PC-9 (cell line): ENCODE data around the gene TNRC6C. TPM values are rescaled to one million over a fixed set of nuclear protein-coding genes. Genes with fewer than 3 reads are reported as not detected.
"Not testable (repeated sequence)": the region's sequence is repeated elsewhere in the genome, so short reads cannot be mapped to it uniquely, and the experiment has no call there.

Source experiments
- BruUV-seq: library from RNA; stranded (reverse); fragments of 400-500 nt; replicated peaks from 2 replicates; lab custom pipeline; 2021; lab: Mats Ljungman, UMichigan
- CTCF ChIA-PET: fragments of 300-600 bp; sonication (Branson Sonifier 250); formaldehyde crosslinking; loops from one replicate; lab custom pipeline; 2022; ENCODE audit warnings: antibody characterized with exemption; lab: Charles Lee
- POLR2A ChIA-PET: fragments of 300-600 bp; sonication (Branson Sonifier 250); formaldehyde crosslinking; loops from one replicate; lab custom pipeline; 2022; ENCODE audit warnings: antibody characterized with exemption; ENCODE audit not compliant: unreplicated experiment; lab: Charles Lee
- DNase-seq, 2 experiments: peaks; one replicate each; pipeline versions ENCODE4 v3.0.0 to v3.0.0-alpha.2; 2015 to 2022; ENCODE audit warnings: mixed read lengths in 1 of 2
- H2AFZ ChIP-seq: fragments of 200-600 bp; sonication (generic); 2 replicates; pipeline ENCODE4 v1.8.1; 2017; ENCODE audit warnings: antibody characterized with exemption
- H3F3A ChIP-seq: fragments of 200-600 bp; sonication (generic); 2 replicates; pipeline ENCODE4 v1.8.1; 2017; ENCODE audit warnings: antibody characterized with exemption, mild to moderate bottlenecking, low read depth; ENCODE audit not compliant: insufficient read depth
- H3K27ac ChIP-seq: fragments of 200-600 bp; sonication (generic); 2 replicates; pipeline ENCODE4 v1.6.1; 2016; ENCODE audit warnings: mixed run types
- H3K27me3 ChIP-seq: fragments of 200-600 bp; sonication (generic); 2 replicates; pipeline ENCODE4 v1.6.1; 2016; ENCODE audit warnings: low read depth, mixed run types; ENCODE audit not compliant: insufficient read depth
- H3K36me3 ChIP-seq: fragments of 200-600 bp; sonication (generic); 2 replicates; pipeline ENCODE4 v1.6.1; 2016; ENCODE audit warnings: low read depth, mixed run types
- H3K4me1 ChIP-seq: fragments of 200-600 bp; sonication (generic); replicated peaks from 2 replicates; pipeline ENCODE4 v1.6.1; 2016; ENCODE audit warnings: mixed run types; ENCODE audit not compliant: insufficient read depth
- H3K4me2 ChIP-seq: fragments of 200-600 bp; sonication (generic); 2 replicates; pipeline ENCODE4 v1.6.1; 2017; ENCODE audit warnings: mixed run types
- H3K4me3 ChIP-seq: fragments of 200-600 bp; sonication (generic); 2 replicates; pipeline ENCODE4 v1.6.1; 2016; ENCODE audit warnings: mixed run types
- H3K79me2 ChIP-seq: fragments of 200-600 bp; sonication (generic); 2 replicates; pipeline ENCODE4 v1.6.1; 2017; ENCODE audit warnings: low read depth, mixed run types
- H3K9me2 ChIP-seq: fragments of 200-600 bp; sonication (generic); 2 replicates; pipeline ENCODE4 v1.8.1; 2017; ENCODE audit warnings: mild to moderate bottlenecking; ENCODE audit not compliant: insufficient read depth
- H3K9me3 ChIP-seq: fragments of 200-600 bp; sonication (generic); 2 replicates; pipeline ENCODE4 v1.8.1; 2016; ENCODE audit warnings: low read depth; ENCODE audit not compliant: insufficient read depth
- H4K20me1 ChIP-seq: fragments of 200-600 bp; sonication (generic); 2 replicates; pipeline ENCODE4 v1.8.1; 2017; ENCODE audit not compliant: insufficient read depth
- CTCF ChIP-seq: fragments of 200-600 bp; sonication (generic); conservative IDR thresholded peaks from 2 replicates; pipeline ENCODE4 v1.6.1; 2017; ENCODE audit warnings: mixed run types, antibody characterized with exemption, mild to moderate bottlenecking, moderate library complexity
- EZH2 ChIP-seq: fragments of 200-600 bp; sonication (generic); IDR thresholded peaks from 2 replicates; pipeline ENCODE4 v1.8.0; 2017; ENCODE audit warnings: antibody characterized with exemption, low read depth
- intact Hi-C: fragments of 100-400 bp; cut with micrococcal nuclease; formaldehyde crosslinking; loops from one replicate; pipeline ENCODE4 v1.10.0; 2022; ENCODE audit not compliant: unreplicated experiment
- total RNA-seq: library from RNA; stranded (reverse); gene quantifications from 2 replicates; pipeline ENCODE4 v1.2.3, GENCODE V29; 2021

TNRC6C gene
- total RNA-seq, 1 experiment from 2014 or later = 0.37 TPM

- no peak overlapping the region for H3K27ac ChIP-seq
- no peak for TF ChIP-seq EZH2
- no peak for TF ChIP-seq CTCF
- H3K9me2 ChIP-seq = no peaks in the 10 kb centered on the region
- no peak overlapping the region for H2AFZ ChIP-seq
- no peak for DNase-seq
- intact Hi-C loops = no loop called here
- H3K79me2 ChIP-seq = no peaks in the 10 kb centered on the region
- H3K4me3 ChIP-seq = no peak overlapping the region
- H4K20me1 ChIP-seq = no peaks in the 10 kb centered on the region
- peaks cover 26% of the 10 kb centered on the region; the same call in 1 of the 2 replicates for H3F3A ChIP-seq
- CTCF ChIA-PET = no interaction called here
- no TSS peak for BruUV-seq
- POLR2A ChIA-PET = interaction anchor here (0.6 to 0.7 kb wide), 2 partner anchors 51 to 1572 kb away, joined by 4 to 7 read pairs; partner anchors contain the start of genes AFMID and TK1
- no peaks in the 10 kb centered on the region for H3K9me3 ChIP-seq
- no peaks in the 10 kb centered on the region for H3K36me3 ChIP-seq
- H3K4me1 ChIP-seq = peaks cover 10% of the 10 kb centered on the region
- H3K27me3 ChIP-seq = no peaks in the 10 kb centered on the region
- no peak overlapping the region for H3K4me2 ChIP-seq
These were observed 177.5 kb downstream of the TNRC6C start for GRCh38 chr17:78135858-78136500.

- no peaks in the 10 kb centered on the region for H3K36me3 ChIP-seq
- ChIA-PET POLR2A (no interaction called here), CTCF (interaction anchor here (0.6 to 1.6 kb wide), 7 partner anchors 10 to 113 kb away, joined by 3 to 6 read pairs (median 3); no protein-coding TSS in a partner anchor)
- BruUV-seq = no TSS peak
- no peaks in the 10 kb centered on the region for H3K79me2 ChIP-seq
- no peak overlapping the region for H3K4me2 ChIP-seq
- no peaks in the 10 kb centered on the region for H3K27me3 ChIP-seq
- TF ChIP-seq EZH2 (no peak), CTCF (peak; percentile 48)
- peak; percentile 65 to 69 for DNase-seq
- no peaks in the 10 kb centered on the region for H3K9me2 ChIP-seq
- intact Hi-C loops = no loop called here
- H3K4me3 ChIP-seq = no peak overlapping the region
- peaks cover 20% of the 10 kb centered on the region for H3K4me1 ChIP-seq
- H2AFZ ChIP-seq = no peak overlapping the region
- peaks cover 34% of the 10 kb centered on the region; the same call in 1 of the 2 replicates for H3F3A ChIP-seq
- no peak overlapping the region for H3K27ac ChIP-seq
- no peaks in the 10 kb centered on the region for H3K9me3 ChIP-seq
- H4K20me1 ChIP-seq = no peaks in the 10 kb centered on the region
These were observed 179.1 kb downstream of the TNRC6C start for GRCh38 chr17:78137392-78138203.

GRCh38 chr17:78138204-78139060 is 179.9 kb downstream of the TNRC6C start:
- no peaks in the 10 kb centered on the region for H4K20me1 ChIP-seq
- H3K9me2 ChIP-seq = no peaks in the 10 kb centered on the region
- intact Hi-C loops = no loop called here
- H3K4me1 ChIP-seq = peaks cover 24% of the 10 kb centered on the region
- H3K36me3 ChIP-seq = no peaks in the 10 kb centered on the region
- no peak overlapping the region for H3K27ac ChIP-seq
- TF ChIP-seq CTCF = peak; percentile 41; the same call in 1 of the 2 replicates
- TF ChIP-seq EZH2 = no peak
- H3K9me3 ChIP-seq = no peaks in the 10 kb centered on the region
- no peaks in the 10 kb centered on the region for H3K79me2 ChIP-seq
- ChIA-PET CTCF (interaction anchor here (0.6 to 1.6 kb wide), 7 partner anchors 10 to 113 kb away, joined by 3 to 6 read pairs (median 3); no protein-coding TSS in a partner anchor), POLR2A (no interaction called here)
- H3K27me3 ChIP-seq = no peaks in the 10 kb centered on the region
- DNase-seq = no peak
- no peak overlapping the region for H2AFZ ChIP-seq
- peaks cover 36% of the 10 kb centered on the region; the same call in 1 of the 2 replicates for H3F3A ChIP-seq
- BruUV-seq = no TSS peak
- H3K4me3 ChIP-seq = no peak overlapping the region
- no peak overlapping the region for H3K4me2 ChIP-seq

GRCh38 chr17:78139861-78140168 is 181.3 kb downstream of the TNRC6C start:
- DNase-seq, intact Hi-C loops, H3K36me3 ChIP-seq, H4K20me1 ChIP-seq, H3K9me3 ChIP-seq, BruUV-seq, H3K4me3 ChIP-seq, H2AFZ ChIP-seq, H3K79me2 ChIP-seq, H3K27me3 ChIP-seq, H3K9me2 ChIP-seq: not testable (repeated sequence)
- Histone ChIP-seq H3K4me1 (peaks cover 38% of the 10 kb centered on the region), H3K27ac (0 out of 2 replicates have a peak overlapping the region, but pooled peaks have one; percentile 34), H3F3A (peaks cover 43% of the 10 kb centered on the region; the same call in 1 of the 2 replicates), H3K4me2 (peak overlapping the region; percentile 87)
- POLR2A ChIA-PET = interaction anchor here (0.6 to 0.7 kb wide), 6 partner anchors 9 to 1240 kb away, joined by 3 to 22 read pairs (median 8); partner anchors contain the start of gene TMC8
- CTCF ChIA-PET = interaction anchor here (0.7 to 1.2 kb wide), 5 partner anchors 12 to 55 kb away, joined by 4 to 19 read pairs (median 6); partner anchors contain the start of genes AFMID and TK1
